ENCODE results near the gene KCNQ1.

- TF ChIP-seq ZNF70 (CRISPR knock-in tag; IDR thresholded peaks at IDR 0.05) (no peak), ARNTL (CRISPR knock-in tag; IDR thresholded peaks at IDR 0.05; ENCODE audit: borderline replicate concordance, low read depth) (no peak), CSDC2 (CRISPR knock-in tag; IDR thresholded peaks at IDR 0.05) (no peak), ZFP30 (CRISPR knock-in tag; IDR thresholded peaks at IDR 0.05) (no peak), OSR1 (CRISPR knock-in tag; IDR thresholded peaks at IDR 0.05) (no peak), TSHZ2 (CRISPR knock-in tag; IDR thresholded peaks at IDR 0.05) (no peak), CREB5 (CRISPR knock-in tag; IDR thresholded peaks at IDR 0.05; ENCODE audit: low read depth) (no peak), ESRRG (CRISPR knock-in tag; IDR thresholded peaks at IDR 0.05) (no peak), BACH2 (CRISPR knock-in tag; IDR thresholded peaks at IDR 0.05; ENCODE audit: borderline replicate concordance) (no peak), POU6F1 (CRISPR knock-in tag; IDR thresholded peaks at IDR 0.05; ENCODE audit: borderline replicate concordance, low read depth) (no peak), ZFP3 (CRISPR knock-in tag; IDR thresholded peaks at IDR 0.05) (no peak), ZC3H10 (CRISPR knock-in tag; IDR thresholded peaks at IDR 0.05) (no peak), TOX (CRISPR knock-in tag; IDR thresholded peaks at IDR 0.05; ENCODE audit: borderline replicate concordance) (no peak), GLIS3 (CRISPR knock-in tag; IDR thresholded peaks at IDR 0.05) (no peak)
Measured at GRCh38 chr11:2877474-2877873, 432.7 kb downstream of the KCNQ1 start.

All from SK-N-SH treated with all-trans-retinoic acid at 6 μM for 48 hours (cell line).